GM19372 (cell line): Measurements from ENCODE around the gene EFHC1.
A peak's percentile ranks its signal among the peaks of the same experiment; 100 is the strongest.
"Not testable (repeated sequence)": the region's sequence is repeated elsewhere in the genome, so short reads cannot be mapped to it uniquely, and the experiment has no call there.

Experiments used
- ATAC-seq: cut with Tn5 transposase; IDR thresholded peaks from one replicate; pipeline ENCODE4 v1.9.1; 2021; ENCODE audit warnings: mild to moderate bottlenecking, low read depth, moderate library complexity; ENCODE audit not compliant: unreplicated experiment

The EFHC1 gene, protein sequence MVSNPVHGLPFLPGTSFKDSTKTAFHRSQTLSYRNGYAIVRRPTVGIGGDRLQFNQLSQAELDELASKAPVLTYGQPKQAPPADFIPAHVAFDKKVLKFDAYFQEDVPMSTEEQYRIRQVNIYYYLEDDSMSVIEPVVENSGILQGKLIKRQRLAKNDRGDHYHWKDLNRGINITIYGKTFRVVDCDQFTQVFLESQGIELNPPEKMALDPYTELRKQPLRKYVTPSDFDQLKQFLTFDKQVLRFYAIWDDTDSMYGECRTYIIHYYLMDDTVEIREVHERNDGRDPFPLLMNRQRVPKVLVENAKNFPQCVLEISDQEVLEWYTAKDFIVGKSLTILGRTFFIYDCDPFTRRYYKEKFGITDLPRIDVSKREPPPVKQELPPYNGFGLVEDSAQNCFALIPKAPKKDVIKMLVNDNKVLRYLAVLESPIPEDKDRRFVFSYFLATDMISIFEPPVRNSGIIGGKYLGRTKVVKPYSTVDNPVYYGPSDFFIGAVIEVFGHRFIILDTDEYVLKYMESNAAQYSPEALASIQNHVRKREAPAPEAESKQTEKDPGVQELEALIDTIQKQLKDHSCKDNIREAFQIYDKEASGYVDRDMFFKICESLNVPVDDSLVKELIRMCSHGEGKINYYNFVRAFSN

GRCh38 chr6:52419809-52420667 lies at the start of gene EFHC1:
Gene EFHC1, plus strand, starts transcription at chr6:52420342. Its CDS starts 69 bp downstream, at chr6:52420411.
- ATAC-seq, result peak; percentile 92

DNA sequence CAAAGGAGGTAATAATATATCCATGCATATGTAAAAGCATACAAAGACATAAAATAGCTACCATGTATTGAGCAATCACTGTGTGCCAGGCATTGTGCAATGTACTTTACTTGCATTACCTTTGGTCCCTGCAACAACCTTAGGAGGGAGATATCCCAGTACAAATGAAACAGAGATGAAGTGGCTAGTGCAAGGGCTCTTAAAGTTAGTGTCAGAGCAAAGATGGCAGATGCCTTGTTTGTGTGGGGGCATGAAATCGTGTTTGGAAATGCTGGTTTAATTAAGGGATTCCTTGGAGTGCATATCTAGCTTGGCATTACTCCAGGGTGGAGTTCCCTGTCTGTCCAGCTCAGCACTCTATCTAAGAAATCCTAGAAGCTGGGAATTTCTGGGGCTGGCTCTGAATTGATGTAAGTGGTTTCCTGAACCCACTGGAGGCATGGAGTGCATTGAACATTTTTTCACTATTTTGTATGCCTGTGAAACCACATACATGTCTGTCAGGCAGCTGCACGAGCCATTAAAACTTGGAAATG lies 48.4 kb upstream of the EFHC1 start:
- ATAC-seq, result no peak

DNA sequence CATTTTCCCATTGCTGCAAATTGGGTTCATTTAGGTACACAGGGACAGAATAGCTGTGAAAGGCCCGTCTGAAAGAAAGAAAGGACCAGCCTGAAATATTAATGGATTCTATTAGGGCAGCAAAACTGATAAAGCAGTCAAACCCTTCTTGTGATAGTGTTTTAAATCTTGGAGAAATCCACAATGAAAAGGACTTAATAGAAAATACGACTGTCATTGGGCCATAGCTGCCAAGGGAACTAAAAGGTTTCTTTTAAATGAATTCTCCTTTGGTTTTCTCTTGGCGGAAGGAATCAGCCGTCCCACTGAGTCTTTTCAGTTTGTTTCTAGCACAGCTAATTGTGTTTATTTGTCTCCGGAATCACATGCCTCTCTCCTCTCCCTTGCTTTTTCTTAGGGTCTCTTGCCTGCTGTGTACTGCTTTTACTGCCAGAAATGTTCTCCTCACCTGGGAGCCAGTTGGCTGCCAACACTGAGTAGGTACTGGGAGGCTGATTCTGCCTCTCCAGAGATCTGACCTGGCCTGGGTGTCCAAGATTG lies 46.9 kb upstream of the EFHC1 start:
- no peak for ATAC-seq

GRCh38 chr6:52374247-52374646 lies 45.9 kb upstream of the EFHC1 start:
- no peak for ATAC-seq

GRCh38 chr6:52375780-52376556 lies 44.2 kb upstream of the EFHC1 start:
- no peak for ATAC-seq

- no peak for ATAC-seq
These were observed 43.4 kb upstream of the EFHC1 start for GRCh38 chr6:52376763-52377162.

GRCh38 chr6:52377538-52378221 lies 42.5 kb upstream of the EFHC1 start:
- ATAC-seq, result no peak

- ATAC-seq, result no peak
These were observed 38.9 kb upstream of the EFHC1 start for GRCh38 chr6:52381249-52381648.

- no peak for ATAC-seq
These were observed 35.9 kb upstream of the EFHC1 start for GRCh38 chr6:52384145-52384766.

- ATAC-seq, result no peak
These were observed 35.1 kb upstream of the EFHC1 start for GRCh38 chr6:52385074-52385473.

DNA sequence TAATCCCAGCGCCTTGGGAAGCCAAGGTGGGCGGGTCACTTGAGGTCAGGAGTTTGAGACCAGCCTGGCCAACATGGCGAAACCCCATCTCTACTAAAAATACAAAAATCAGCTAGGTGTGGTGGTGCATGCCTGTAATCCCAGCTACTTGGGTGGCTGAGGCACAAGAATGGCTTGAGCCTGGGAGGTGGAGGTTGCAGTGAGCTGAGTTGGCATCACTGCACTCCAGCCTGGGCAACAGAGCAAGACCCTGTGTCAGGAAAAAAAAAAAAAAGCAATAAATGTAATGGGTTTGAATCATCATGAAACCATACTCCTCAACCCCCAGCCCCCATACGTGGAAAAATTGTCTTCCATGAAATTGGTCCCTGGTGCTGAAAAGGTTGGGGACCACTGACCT lies 32.0 kb upstream of the EFHC1 start:
- ATAC-seq, result not testable (repeated sequence)

GRCh38 chr6:52388790-52389189 lies 31.4 kb upstream of the EFHC1 start:
- ATAC-seq, result no peak

GRCh38 chr6:52389264-52389625 lies 30.9 kb upstream of the EFHC1 start:
- ATAC-seq, result no peak

- peak; percentile 55 for ATAC-seq
These were observed 30.3 kb upstream of the EFHC1 start for GRCh38 chr6:52389626-52390360.

DNA sequence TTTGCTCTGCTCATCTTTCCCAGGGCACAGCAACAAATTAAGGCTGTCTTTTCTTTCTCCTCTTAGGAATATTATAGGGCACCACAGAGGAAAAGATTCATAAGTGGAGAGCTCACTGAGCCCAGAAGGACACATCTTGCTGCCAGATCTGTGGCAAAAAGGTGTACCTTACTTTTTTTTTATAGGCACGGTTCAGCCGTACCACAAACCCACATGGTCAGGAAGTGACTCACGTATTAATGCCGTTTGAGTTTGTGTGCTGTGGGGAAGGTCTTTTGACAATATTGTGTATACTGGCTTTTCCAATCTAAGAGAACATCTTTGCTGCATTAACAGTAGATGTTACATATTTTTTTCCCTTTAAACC lies 29.8 kb upstream of the EFHC1 start:
- ATAC-seq, result peak; percentile 34

- ATAC-seq, result no peak
These were observed 28.5 kb upstream of the EFHC1 start for GRCh38 chr6:52391599-52391998.

GRCh38 chr6:52392944-52393343 lies 27.2 kb upstream of the EFHC1 start:
- no peak for ATAC-seq

- ATAC-seq, result no peak
These were observed 26.4 kb upstream of the EFHC1 start for GRCh38 chr6:52393780-52394179.
